ENCODE results near the gene THEMIS.

GRCh38 chr6:127855542-127856159 lies 45.2 kb downstream of the THEMIS start:
- no peak for TF ChIP-seq POLR2AphosphoS5 (IDR thresholded peaks at IDR 0.05; ENCODE audit: low read depth, low read length)
- no peak for TF ChIP-seq POLR2A (IDR thresholded peaks at IDR 0.05; ENCODE audit: low read depth, low read length)
- TF ChIP-seq TAF1 (IDR thresholded peaks at IDR 0.05; ENCODE audit: low read depth, low read length) = no peak
- no peak for TF ChIP-seq SPI1 (IDR thresholded peaks at IDR 0.05; ENCODE audit: low read depth, low read length)

Measured in GM12891 (cell line).